OCI-LY3 (cell line): ENCODE data around the gene CLRN3.

Experiments used
- H2AFZ ChIP-seq: fragments of 200-600, 300-600 bp; shearing (Covaris generic); 2 replicates; pipeline ENCODE4 v1.6.0; 2014; ENCODE audit warnings: antibody characterized with exemption, low read depth, low read length
- H3K27ac ChIP-seq: fragments of 200-600, 300-600 bp; sonication (generic); 2 replicates; pipeline ENCODE4 v1.5.1; 2014; ENCODE audit warnings: mild to moderate bottlenecking, low read length, moderate library complexity, mixed read lengths
- H3K27me3 ChIP-seq: fragments of 200-600, 300-600 bp; sonication (generic); 2 replicates; pipeline ENCODE4 v1.6.1; 2014; ENCODE audit warnings: low read depth, low read length, mixed read lengths
- H3K36me3 ChIP-seq: fragments of 200-600, 300-600 bp; sonication (generic); replicated peaks from 2 replicates; pipeline ENCODE3; 2014; ENCODE audit warnings: low read depth, low read length, mixed read lengths
- H3K4me1 ChIP-seq: fragments of 300-600, 200-600 bp; sonication (generic); 2 replicates; pipeline ENCODE4 v1.6.1; 2014; ENCODE audit warnings: low read length, mixed read lengths
- H3K4me2 ChIP-seq: fragments of 200-600, 300-600 bp; sonication (generic); 2 replicates; pipeline ENCODE4 v1.6.1; 2014; ENCODE audit warnings: low read length, mixed read lengths
- H3K4me3 ChIP-seq: fragments of 300-600, 200-600 bp; sonication (generic); 2 replicates; pipeline ENCODE4 v1.5.1; 2014; ENCODE audit warnings: antibody characterized with exemption, mild to moderate bottlenecking, low read length, moderate library complexity
- H3K79me2 ChIP-seq: fragments of 300-600, 200-600 bp; shearing (Covaris generic); 2 replicates; pipeline ENCODE4 v1.6.1; 2014; ENCODE audit warnings: mild to moderate bottlenecking, low read length, mixed read lengths
- H3K9ac ChIP-seq: fragments of 300-600, 200-600 bp; shearing (Covaris generic); 2 replicates; pipeline ENCODE4 v1.6.0; 2014; ENCODE audit warnings: mild to moderate bottlenecking, low read length, moderate library complexity
- H3K9me3 ChIP-seq: fragments of 200-600, 300-600 bp; shearing (Covaris generic); 2 replicates; pipeline ENCODE4 v1.6.1; 2014; ENCODE audit warnings: low read length, mixed read lengths; ENCODE audit not compliant: insufficient read depth
- H4K20me1 ChIP-seq: fragments of 200-600, 300-600 bp; sonication (generic); 2 replicates; pipeline ENCODE4 v1.6.1; 2016; ENCODE audit warnings: low read length, mixed read lengths; ENCODE audit not compliant: insufficient read depth
- CTCF ChIP-seq: fragments of 200-600, 300-600 bp; sonication (generic); IDR thresholded peaks from 2 replicates; pipeline ENCODE4 v1.5.1; 2014; ENCODE audit warnings: antibody characterized with exemption, low read length, low read depth
- EZH2phosphoT487 ChIP-seq: fragments of 200-600 bp; shearing (Covaris generic); IDR thresholded peaks from 2 replicates; pipeline ENCODE4 v1.6.1; 2018; ENCODE audit warnings: antibody characterized with exemption, mixed run types, low read depth

Gene CLRN3

GRCh38 chr10:127905848-127906261 lies 13.1 kb upstream of the CLRN3 start:
- no peaks in the 10 kb centered on the region for H4K20me1 ChIP-seq
- H3K9me3 ChIP-seq = no peaks in the 10 kb centered on the region
- no peaks in the 10 kb centered on the region for H3K4me1 ChIP-seq
- TF ChIP-seq EZH2phosphoT487 (no peak), CTCF (no peak)
- H3K79me2 ChIP-seq = no peaks in the 10 kb centered on the region
- no peak overlapping the region for H3K9ac ChIP-seq
- no peak overlapping the region for H3K27ac ChIP-seq
- no peak overlapping the region for H2AFZ ChIP-seq
- no peaks in the 10 kb centered on the region for H3K36me3 ChIP-seq
- H3K4me2 ChIP-seq = no peak overlapping the region
- no peaks in the 10 kb centered on the region for H3K27me3 ChIP-seq
- H3K4me3 ChIP-seq = no peak overlapping the region

- no peak overlapping the region for H3K4me3 ChIP-seq
- H3K79me2 ChIP-seq = no peaks in the 10 kb centered on the region
- TF ChIP-seq EZH2phosphoT487 = no peak
- TF ChIP-seq CTCF = no peak
- no peak overlapping the region for H3K27ac ChIP-seq
- H3K9ac ChIP-seq = no peak overlapping the region
- no peak overlapping the region for H3K4me2 ChIP-seq
- H3K36me3 ChIP-seq = no peaks in the 10 kb centered on the region
- no peaks in the 10 kb centered on the region for H3K27me3 ChIP-seq
- H4K20me1 ChIP-seq = no peaks in the 10 kb centered on the region
- no peaks in the 10 kb centered on the region for H3K9me3 ChIP-seq
- no peak overlapping the region for H2AFZ ChIP-seq
- H3K4me1 ChIP-seq = no peaks in the 10 kb centered on the region
Observed at GRCh38 chr10:127905001-127905847, 12.5 kb upstream of the CLRN3 start.

- Histone ChIP-seq H2AFZ (no peak overlapping the region), H3K27ac (no peak overlapping the region), H3K9ac (no peak overlapping the region), H3K79me2 (no peaks in the 10 kb centered on the region), H3K36me3 (no peaks in the 10 kb centered on the region), H3K4me1 (no peaks in the 10 kb centered on the region), H3K9me3 (no peaks in the 10 kb centered on the region), H3K4me2 (no peak overlapping the region), H3K4me3 (no peak overlapping the region), H4K20me1 (no peaks in the 10 kb centered on the region), H3K27me3 (no peaks in the 10 kb centered on the region)
- TF ChIP-seq EZH2phosphoT487 = no peak
Observed at GRCh38 chr10:127904311-127905000, 11.7 kb upstream of the CLRN3 start.

GRCh38 chr10:127903789-127904188 lies 11.0 kb upstream of the CLRN3 start:
- Histone ChIP-seq H3K27me3 (no peaks in the 10 kb centered on the region), H3K36me3 (no peaks in the 10 kb centered on the region), H3K4me2 (no peak overlapping the region), H3K27ac (no peak overlapping the region), H2AFZ (no peak overlapping the region), H4K20me1 (no peaks in the 10 kb centered on the region), H3K9ac (no peak overlapping the region), H3K4me3 (no peak overlapping the region), H3K79me2 (no peaks in the 10 kb centered on the region), H3K4me1 (no peaks in the 10 kb centered on the region), H3K9me3 (no peaks in the 10 kb centered on the region)
- TF ChIP-seq CTCF = no peak
- no peak for TF ChIP-seq EZH2phosphoT487
